SIG-M5 treated with dmso at 0.1 percent for 504 hours (cell line): ENCODE measurements around the gene LCN2.
A peak's percentile ranks its signal among the peaks of the same experiment; 100 is the strongest.
"Not testable (repeated sequence)": the region's sequence is repeated elsewhere in the genome, so short reads cannot be mapped to it uniquely, and the experiment has no call there.

Source experiments
- DNase-seq: peaks from one replicate; lab custom pipeline; 2025; ENCODE audit not compliant: unreplicated experiment; lab: John Stamatoyannopoulos, UW

LCN2 gene

GRCh38 chr9:128166169-128166568 lies 16.9 kb downstream of the LCN2 start:
- no peak for DNase-seq

- no peak for DNase-seq
Measured at GRCh38 chr9:128167209-128167608, 18.0 kb downstream of the LCN2 start.

DNA sequence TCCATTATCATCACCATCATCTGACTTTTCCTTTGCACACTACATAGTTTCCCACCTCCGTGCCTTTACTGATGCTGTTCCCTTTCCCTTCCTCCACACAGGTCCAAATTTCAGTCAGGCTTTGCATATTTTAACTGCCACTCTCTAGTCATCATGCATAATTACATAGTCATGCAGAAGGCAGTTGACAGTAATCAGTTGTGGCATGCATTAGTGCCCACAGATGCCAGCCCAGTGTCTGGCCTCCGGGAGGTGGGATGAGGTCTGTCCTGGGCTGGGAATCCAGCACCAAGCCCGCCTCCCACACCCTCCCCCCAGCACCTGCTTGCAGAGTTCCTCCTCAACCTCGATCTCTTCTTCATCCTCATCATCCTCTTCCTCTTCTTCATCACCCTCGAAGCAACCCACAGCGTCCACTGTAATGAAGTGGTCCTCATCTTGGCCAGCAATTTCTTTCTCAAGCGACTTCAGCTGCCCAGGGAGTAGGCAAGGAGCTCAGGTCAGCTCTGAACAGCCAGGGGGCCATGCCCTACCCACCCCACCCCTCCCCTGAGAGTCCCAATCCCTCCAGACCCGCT lies 19.6 kb downstream of the LCN2 start:
- DNase-seq = no peak

- DNase-seq = no peak
Measured at GRCh38 chr9:128169492-128169891, 20.2 kb downstream of the LCN2 start.

- DNase-seq = no peak
Measured at GRCh38 chr9:128169925-128170324, 20.7 kb downstream of the LCN2 start.

DNA sequence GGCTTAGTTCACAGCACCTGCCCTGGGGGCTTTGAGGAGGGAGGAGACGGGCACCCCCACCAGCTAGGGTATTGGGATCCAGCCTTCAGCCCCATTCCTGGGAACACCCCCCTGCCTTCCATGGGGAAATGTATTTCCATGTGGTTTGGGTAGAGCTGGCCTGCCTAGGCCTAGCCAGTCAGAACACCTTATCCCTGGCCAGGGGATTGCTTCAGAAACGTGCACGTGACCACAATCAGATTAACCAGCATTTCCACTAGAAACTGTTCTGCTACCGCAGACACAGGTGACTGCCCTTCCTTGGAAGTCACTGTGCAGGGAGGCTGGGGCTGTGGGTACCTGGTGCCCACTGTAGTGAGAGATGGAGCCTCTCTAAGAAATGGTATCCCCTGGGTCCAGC lies 24.8 kb downstream of the LCN2 start:
- no peak for DNase-seq

- no peak for DNase-seq
Measured at GRCh38 chr9:128175102-128175563, 25.9 kb downstream of the LCN2 start.

GRCh38 chr9:128175726-128176125 lies 26.5 kb downstream of the LCN2 start:
- DNase-seq = no peak

DNA sequence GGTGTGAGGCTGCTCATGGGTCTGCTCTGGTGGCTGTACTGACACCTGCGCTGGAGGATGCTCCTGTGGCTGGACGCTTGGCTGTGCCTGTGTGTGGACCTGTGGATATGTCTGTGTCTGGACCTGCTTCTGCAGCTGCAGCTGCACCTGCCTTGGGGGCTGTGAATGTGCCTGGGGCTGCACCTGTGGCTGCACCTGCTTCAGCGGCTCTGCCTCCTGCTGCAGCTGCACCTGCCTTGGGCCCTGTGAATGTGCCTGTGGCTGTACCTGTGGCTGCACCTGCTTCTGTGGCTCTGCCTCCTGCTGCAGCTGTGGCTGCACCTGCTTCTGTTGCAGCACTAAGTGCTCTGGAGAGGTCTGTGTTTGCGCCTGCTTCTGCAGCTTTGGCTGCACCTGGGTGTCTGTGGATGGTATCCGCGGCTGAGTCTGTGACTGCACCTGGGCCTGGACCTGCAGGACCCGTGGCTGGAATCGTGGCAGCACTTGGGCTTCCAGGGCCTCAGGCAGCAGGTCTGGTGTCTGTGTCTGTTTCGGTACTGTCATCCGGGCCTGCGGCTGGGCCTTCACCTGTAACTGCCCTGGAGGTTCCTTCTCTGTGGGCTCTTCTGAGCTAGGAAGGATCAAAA lies 29.7 kb downstream of the LCN2 start:
- DNase-seq = no peak

GRCh38 chr9:128180001-128180400 lies 30.7 kb downstream of the LCN2 start:
- no peak for DNase-seq

- no peak for DNase-seq
Measured at GRCh38 chr9:128180447-128180846, 31.2 kb downstream of the LCN2 start.

DNA sequence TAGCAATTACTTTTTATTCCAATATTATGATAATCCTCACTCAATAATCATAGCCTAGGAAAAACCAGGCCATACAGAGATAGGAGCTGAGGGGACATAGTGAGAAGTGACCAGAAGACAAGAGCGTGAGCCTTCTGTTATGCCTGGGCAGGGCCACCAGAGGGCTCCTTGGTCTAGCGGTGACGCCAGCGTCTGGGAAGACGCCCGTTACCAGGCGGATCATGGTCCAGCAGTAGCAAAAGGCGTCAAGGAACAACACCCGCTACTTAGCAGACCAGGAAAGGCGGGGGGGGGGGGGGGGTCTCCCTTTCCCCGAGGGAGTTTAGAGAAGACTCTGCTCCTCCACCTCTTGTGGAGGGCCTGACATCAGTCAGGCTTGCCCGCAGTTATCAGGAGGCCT lies 32.2 kb downstream of the LCN2 start:
- DNase-seq = not testable (repeated sequence)

- DNase-seq = no peak
Measured at GRCh38 chr9:128182893-128183588, 33.8 kb downstream of the LCN2 start.

- DNase-seq = no peak
Measured at GRCh38 chr9:128185979-128186965, 37.0 kb downstream of the LCN2 start.

DNA sequence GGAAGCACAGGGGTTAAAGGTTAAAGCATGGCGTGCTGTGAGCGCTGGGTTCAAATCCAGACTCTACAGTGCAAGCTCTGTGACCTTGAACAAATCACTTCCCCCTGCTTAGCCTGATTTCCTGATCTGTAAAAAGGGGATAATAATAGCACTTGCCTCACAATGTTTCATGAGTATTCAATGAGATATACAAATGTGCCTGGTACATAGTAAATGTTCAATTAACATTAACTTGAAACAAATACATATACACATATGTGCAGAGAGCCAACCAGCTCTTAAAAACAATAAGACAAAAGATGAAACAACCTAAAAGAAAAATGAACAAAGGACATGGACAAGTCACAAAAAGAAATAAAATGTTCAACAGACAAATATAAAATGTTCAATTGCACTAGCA lies 38.1 kb downstream of the LCN2 start:
- DNase-seq = no peak

DNA sequence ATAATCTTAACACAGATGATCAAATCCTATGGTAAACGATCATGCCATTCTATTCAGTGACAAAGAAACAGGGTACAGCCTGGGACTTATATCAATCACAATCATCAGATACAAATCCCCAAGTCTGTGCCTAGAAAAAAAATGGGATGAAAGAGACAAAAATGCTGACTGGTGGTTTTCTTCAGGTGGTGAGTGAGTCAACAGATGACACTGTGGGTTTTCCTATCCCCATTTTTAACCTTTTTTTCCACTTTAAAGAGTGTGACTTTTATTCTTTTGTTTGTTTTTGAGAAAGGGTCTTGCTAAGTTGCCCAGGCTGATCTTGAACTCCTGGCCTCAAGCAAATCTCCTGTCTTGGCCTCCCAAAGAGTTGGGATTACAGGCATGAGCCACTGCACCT lies 39.0 kb downstream of the LCN2 start:
- DNase-seq = no peak

- no peak for DNase-seq
Measured at GRCh38 chr9:128190013-128190412, 40.8 kb downstream of the LCN2 start.

DNA sequence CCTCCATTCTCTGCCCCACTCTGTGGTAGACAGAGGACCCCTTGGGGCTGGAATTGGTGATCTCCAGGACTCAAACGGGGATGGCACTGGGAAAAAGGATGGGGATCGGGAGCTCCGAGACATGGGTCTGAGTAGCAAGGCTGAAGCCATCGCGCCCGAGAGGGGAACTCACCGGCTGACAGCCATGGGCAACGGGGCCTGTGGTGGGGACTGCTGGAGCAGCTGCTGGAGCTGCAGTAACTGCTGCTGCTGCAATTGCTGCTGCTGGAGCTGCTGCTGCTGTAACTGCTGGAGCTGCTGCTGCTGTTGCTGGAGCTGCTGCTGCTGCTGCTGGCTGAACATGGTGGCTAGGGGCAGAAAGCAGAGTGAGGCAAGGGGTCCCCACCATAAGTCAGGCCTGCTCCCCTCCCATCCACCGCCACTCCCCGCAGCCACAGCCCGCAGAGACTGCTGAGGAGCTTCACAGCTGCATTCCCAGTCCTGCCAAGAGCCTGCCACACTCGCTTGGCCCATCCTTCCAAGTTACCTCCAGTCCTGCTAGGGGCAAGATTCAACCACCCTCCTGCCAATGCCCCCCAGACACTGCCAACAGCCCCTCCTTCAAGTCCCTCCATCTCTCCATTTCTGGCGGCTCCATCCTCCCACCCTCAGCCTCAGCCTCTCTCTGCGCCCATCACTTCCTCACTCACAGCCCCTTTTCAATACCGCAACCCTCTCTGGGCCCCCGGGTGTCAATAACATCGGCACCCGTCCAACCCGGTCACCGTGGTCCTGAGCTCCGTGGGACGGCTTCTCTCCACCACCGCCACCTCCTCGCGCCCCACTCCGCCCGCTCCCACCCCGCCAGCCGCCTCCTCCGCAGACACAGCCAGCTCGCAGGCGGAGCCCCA lies 41.5 kb downstream of the LCN2 start:
- DNase-seq = no peak

DNA sequence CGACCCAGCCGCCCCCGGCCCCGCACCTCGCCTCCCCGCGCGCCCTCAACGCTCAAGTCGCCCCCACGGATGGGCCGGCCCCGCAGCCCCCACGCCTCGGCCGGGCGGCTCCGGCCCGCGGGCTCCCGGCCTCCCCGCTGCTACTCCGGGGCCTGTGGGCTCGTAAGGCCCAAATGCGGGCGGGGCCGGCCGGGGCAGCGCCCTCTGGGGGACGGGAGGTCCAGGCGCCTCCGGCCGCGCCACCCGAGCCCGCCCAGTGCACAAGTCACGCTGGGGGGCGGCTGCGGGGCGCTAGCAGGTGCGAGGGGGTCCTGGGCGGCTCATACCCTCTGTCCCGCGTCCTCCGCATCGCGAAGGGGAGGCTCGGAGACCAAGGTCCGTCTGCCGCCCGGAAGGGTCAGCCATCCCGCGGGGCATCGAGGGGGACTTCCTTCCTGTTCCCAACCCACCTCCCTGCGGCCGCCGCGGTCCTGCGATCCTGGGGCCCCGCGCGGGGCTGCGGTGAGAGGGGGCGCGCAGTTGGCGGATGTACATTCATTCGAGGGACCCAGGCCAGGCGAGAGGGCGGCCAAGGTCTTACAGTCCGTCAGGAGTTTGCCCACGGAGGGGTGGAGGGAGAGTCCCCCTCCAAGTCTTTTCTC lies 42.3 kb downstream of the LCN2 start, which contains the start of gene CIZ1:
Gene CIZ1 (minus strand): TSS at position 167 of the 641 bp plus-strand sequence. CDS start 715 bp downstream, outside the sequence.
- DNase-seq = peak; percentile 46
